ENCODE data around the gene MISP3.

The MISP3 gene

GRCh38 chr19:14116918-14117578 lies 44.5 kb downstream of the MISP3 start:
- no peak overlapping the region for H3K27ac ChIP-seq
- DNase-seq (ENCODE audit: low read depth, low spot score), result no peak

- DNase-seq (ENCODE audit: low read depth, low spot score), result peak; percentile 97
- peak within 1 kb of the TSS; percentile 81 for H3K27ac ChIP-seq
Observed at GRCh38 chr19:14117668-14118164, 45.1 kb downstream of the MISP3 start, which contains the start of gene PRKACA. TSS of gene PRKACA (minus strand) at chr19:14117762. CDS start at chr19:14117547, 215 bp downstream.

- peak overlapping the region; percentile 81 for H3K27ac ChIP-seq
- no peak for DNase-seq (ENCODE audit: low read depth, low spot score)
Observed at GRCh38 chr19:14118165-14119051, 45.8 kb downstream of the MISP3 start.

GRCh38 chr19:14119146-14119545 lies 46.6 kb downstream of the MISP3 start:
- H3K27ac ChIP-seq, result peak overlapping the region; percentile 81
- DNase-seq (ENCODE audit: low read depth, low spot score), result no peak

GRCh38 chr19:14119644-14120496 lies 47.3 kb downstream of the MISP3 start:
- H3K27ac ChIP-seq, result no peak overlapping the region
- no peak for DNase-seq (ENCODE audit: low read depth, low spot score)

GRCh38 chr19:14120497-14120780 lies 47.9 kb downstream of the MISP3 start:
- no peak overlapping the region for H3K27ac ChIP-seq
- DNase-seq (ENCODE audit: low read depth, low spot score), result no peak

GRCh38 chr19:14122924-14123323 lies 50.3 kb downstream of the MISP3 start:
- no peak overlapping the region for H3K27ac ChIP-seq
- no peak for DNase-seq (ENCODE audit: low read depth, low spot score)
